PC-3 (cell line): Measurements from ENCODE around the gene FAM168B.

Experiments
- CTCF ChIP-seq: fragments of 300-600 bp; sonication (generic); conservative IDR thresholded peaks from 2 replicates; pipeline ENCODE4 v1.5.1; 2017; ENCODE audit warnings: antibody characterized with exemption, low read depth, mild to moderate bottlenecking, low read length
- EZH2 ChIP-seq: fragments of 300-600 bp; sonication (generic); IDR thresholded peaks from one replicate; pipeline ENCODE4 v1.6.1; 2017; ENCODE audit warnings: antibody characterized with exemption, mild to moderate bottlenecking, low read length; ENCODE audit not compliant: unreplicated experiment
- EZH2phosphoT487 ChIP-seq: fragments of 300-600 bp; sonication (generic); IDR thresholded peaks from 2 replicates; pipeline ENCODE4 v1.6.1; 2018; ENCODE audit warnings: mild to moderate bottlenecking, antibody characterized with exemption, low read length, borderline replicate concordance

GRCh38 chr2:131038258-131039100 lies 54.8 kb downstream of the FAM168B start:
- TF ChIP-seq CTCF: no peak
- TF ChIP-seq EZH2phosphoT487: no peak
- no peak for TF ChIP-seq EZH2
